HG02678 (cell line): ENCODE results near the gene KAT6B.

Experiments
- ATAC-seq: cut with Tn5 transposase; IDR thresholded peaks from one replicate; pipeline ENCODE4 v1.9.1; 2021; ENCODE audit warnings: mild to moderate bottlenecking, moderate library complexity; ENCODE audit not compliant: unreplicated experiment

KAT6B gene

DNA sequence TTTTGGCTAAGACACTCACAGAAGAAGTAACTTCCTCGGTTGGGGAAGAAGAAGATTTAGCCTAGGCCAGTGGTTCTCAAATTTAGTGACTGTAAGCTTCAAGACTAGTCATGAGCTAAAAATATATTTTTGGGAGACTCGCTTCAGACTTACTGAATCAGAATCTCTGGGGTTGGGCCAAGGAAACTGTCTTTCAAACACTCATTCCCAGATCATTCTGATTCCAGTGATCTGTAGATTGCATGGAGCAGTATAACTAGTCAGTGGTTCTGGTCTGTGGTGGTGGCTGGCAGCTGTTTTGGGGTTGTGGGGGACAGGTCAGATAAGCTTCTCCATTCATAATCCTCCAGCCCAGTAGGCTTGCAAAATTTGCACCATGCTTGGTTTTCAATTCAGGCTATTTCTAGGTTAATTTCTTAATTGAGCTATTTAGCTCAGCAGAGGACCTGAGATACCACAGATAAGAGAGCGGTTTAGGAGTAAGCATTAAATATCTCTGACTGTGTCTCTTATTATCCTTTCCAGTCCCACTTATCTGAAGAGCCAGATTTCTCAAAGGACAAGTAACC lies 3.8 kb upstream of the KAT6B start:
- no peak for ATAC-seq

DNA sequence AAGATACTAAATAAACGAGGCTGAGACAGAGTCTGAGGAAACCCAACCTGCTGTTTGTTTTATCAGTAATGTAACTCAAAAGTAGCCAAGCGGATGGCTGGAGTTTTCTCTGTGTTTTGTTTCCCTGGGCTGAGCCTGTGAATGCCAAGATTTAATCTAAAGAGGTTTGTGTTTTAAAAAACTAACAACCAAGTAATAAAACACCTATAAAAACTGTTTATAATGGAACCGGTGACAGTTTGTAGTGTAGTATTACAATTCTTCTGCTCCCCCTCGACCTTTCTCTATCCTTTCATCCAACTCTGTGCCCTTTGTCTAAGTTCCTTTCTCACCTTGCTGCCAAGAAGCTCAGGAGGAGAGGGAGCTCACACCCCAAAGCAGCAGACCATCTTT lies 2.6 kb upstream of the KAT6B start:
- no peak for ATAC-seq

DNA sequence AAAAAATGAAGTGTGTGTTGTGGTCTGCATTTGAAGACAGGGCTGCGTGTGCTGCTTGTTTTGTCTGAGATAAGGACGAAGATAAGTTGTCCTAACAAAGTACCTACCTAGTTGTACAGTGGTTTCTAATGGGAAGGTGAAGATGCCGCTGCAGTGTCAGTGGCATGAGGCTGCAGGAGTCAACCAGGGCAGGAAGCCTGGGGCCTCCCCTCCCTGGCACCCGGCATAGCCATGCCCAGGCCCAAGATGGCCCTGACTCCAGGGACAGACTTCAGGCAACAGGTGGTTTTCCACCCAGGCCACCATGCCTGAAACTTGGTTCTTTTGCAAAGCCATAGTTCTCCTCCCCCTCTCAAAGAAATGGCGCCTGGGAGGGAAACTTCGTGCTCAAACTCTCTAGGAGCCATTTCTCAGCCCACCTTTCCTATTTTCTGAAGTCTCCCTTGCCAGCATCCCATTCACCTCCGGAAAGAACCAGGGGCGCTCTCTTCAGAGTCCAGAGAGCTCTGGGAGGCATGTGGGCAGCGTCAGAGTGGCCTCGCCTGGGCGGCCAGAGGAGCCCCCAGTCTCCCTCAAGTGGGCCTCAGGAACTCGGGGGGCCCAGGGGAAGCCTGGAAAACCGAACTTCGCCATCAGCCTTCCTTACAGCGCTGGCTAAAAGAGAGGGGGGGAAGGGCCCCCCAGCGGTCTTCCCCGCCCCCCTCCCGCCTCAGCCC lies 2.1 kb upstream of the KAT6B start:
- no peak for ATAC-seq

- no peak for ATAC-seq
Measured at GRCh38 chr10:74824900-74825370, 1.5 kb upstream of the KAT6B start.

DNA sequence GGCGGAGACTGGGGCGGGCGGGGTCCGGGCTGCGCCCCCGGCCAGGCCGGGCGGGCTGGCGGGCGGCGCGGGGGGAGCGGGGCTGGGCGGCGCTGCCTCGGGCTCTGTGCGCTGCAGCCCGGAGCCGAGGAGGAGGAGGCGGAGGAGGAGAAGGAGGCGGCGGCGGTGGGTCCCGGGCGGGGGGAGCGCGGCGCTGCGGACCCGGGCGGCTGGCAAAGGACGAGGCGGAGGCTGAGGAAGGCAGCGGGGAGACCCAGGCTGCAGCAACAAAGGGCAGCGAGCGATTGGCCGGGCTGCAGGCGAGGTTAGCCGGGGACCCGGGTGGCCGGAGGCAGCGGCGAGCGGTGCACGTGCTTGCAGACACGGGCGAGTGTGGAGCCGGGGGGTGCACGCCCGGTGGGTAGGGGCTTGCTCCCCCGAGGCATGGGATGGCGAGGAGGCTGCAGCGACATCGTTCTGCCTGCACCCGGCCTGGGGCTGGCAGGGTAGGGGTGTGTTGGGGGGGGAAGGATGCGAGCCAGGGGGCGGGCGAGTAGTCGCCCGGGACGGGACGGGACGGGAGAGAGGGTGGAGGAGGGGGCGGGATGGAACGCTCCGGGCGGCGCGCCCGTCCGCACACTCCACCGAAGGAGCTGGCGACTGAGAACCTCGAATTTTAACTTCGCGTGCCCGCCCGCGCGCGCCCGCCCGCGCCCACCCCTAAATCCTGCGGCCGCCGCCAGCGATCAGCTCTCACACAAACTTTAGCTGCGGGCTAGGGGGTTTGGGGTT lies 844 bp upstream of the KAT6B start:
- no peak for ATAC-seq

- no peak for ATAC-seq
Measured at GRCh38 chr10:74827045-74827441, 643 bp downstream of the KAT6B start.

DNA sequence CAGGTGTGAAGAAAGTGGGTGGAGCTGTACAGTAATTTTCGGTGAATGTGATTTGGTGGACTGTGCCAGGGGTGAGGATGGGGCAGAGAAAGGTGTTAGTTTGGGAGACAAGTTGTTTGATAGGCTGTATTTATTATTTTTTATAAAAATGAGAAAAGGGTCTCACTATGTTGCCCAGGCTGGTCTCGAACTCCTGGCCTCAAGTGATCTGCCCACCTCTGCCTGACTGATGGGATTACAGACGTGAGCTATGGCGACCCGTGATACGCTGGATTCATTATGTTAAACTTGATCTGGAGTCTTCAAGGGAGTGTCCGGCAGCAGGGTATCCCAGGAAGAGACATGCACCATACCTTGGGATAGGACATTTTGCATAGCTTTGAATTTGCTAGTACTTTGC lies 1.3 kb downstream of the KAT6B start:
- ATAC-seq, result no peak

GRCh38 chr10:74828946-74829345 lies 2.5 kb downstream of the KAT6B start:
- ATAC-seq, result no peak

GRCh38 chr10:74831518-74832120 lies 5.2 kb downstream of the KAT6B start:
- ATAC-seq, result no peak

- no peak for ATAC-seq
Measured at GRCh38 chr10:74835963-74836362, 9.6 kb downstream of the KAT6B start.

DNA sequence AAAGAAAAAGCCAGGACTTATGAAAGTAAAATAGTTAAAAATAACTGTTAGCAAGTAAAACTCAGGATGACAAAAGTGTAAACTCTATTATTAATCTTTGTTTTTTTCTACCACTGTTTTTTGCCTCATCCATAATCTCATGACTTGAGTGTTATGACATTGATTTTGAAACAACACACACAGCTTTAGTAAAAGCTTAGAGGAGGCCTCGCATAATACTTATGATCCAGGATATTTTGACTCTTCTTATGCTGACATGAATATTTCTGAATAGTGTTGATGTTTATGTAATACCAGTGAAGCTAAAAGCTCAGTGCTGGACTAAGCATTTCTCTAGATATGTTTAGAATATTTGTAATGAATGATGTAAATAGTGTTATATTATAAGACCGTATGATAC lies 10.5 kb downstream of the KAT6B start:
- ATAC-seq, result no peak

- no peak for ATAC-seq
Measured at GRCh38 chr10:74837743-74838142, 11.3 kb downstream of the KAT6B start.

DNA sequence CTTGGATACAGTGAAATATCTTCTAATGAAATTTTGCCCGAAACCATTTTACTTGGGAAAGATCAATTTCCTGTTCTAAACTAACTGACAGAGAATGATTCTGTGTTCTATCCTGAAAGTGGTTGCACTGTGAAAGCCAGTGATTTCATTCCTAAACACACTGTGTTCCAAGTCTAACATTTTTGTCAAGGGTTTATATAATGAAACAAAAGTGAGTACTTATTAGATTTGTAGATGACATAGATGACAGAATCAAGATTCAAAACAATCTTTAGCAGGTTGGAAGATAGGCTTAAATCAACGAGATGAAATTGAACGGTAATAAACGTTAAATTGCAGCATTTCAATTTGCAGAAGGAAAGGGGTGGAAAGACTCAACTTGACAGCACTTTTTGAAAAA lies 13.3 kb downstream of the KAT6B start:
- no peak for ATAC-seq

- no peak for ATAC-seq
Measured at GRCh38 chr10:74841265-74841973, 15.0 kb downstream of the KAT6B start.

DNA sequence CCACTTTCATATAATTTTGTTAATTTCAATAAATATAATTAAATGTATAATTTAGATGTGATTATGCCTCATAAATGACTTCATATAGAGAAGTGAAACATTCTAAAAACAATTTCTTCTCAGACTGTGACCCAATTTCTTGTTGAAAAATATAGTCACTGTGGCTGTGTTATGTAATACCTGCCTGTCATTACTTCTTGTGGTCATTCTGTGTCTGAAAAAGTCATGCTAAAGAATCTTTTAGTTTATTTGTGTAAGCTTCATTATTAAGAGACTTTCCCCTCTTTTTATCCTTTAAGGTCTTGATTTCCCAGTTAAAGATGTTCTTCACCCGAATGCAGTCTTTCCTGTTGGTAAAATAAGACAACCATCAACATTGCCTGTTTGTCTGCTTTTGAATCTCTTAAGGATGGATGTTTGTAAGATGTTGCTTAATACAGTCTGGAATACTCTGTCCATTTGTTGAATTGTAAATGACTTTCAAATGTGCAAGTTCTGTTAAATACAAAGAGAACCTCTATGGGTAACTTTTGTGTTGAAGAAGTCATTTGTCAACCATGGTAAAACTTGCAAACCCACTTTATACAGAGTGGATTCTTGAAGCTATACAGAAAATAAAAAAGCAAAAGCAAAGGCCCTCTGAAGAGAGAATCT lies 16.0 kb downstream of the KAT6B start:
- ATAC-seq, result no peak

DNA sequence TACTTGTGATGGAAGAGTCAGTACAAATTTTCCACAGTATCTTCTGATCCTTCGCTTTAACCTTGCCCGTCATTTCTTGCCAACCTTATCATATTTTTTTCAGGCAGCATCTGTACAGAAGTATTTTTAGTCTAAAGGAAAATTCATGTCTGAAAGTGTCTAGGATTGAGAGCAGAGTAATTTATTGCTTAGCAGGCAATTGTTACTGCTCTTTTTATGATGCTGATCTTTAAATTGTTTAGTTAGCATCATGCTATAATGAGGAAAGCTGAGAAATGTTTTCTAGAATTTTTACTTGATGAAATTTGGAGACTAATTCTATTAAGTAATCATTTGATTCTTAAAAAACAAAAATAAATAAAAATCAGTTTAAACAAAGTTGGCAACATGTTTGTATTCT lies 20.6 kb downstream of the KAT6B start:
- ATAC-seq, result no peak

- no peak for ATAC-seq
Measured at GRCh38 chr10:74851831-74852230, 25.4 kb downstream of the KAT6B start.

GRCh38 chr10:74852381-74852780 lies 26.0 kb downstream of the KAT6B start:
- ATAC-seq, result no peak

GRCh38 chr10:74854610-74855009 lies 28.2 kb downstream of the KAT6B start:
- ATAC-seq, result peak; percentile 36

GRCh38 chr10:74855027-74855426 lies 28.6 kb downstream of the KAT6B start:
- ATAC-seq, result peak; percentile 59

- no peak for ATAC-seq
Measured at GRCh38 chr10:74855439-74855838, 29.0 kb downstream of the KAT6B start.
